ENCODE measurements around the gene WDR81.

DNA sequence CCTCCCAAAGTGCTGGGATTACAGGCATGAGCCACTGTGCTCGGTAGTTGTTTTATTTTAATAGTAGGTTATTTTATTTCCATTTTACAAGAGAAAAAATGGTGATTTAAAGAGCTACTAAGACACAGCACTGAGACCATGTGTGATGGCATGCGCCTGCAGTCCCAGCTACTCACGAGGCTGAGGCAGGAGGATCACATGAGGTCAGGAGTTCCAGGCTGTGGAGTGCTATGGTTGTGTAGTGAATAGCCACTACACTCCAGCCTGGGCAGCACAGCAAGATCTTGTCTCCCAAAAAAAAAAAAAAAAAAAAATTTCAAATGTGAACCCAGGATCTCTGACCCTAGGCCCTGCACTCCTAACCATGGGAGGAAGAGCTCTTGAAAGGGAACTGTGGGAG is 41.1 kb downstream of the WDR81 start:
- TF ChIP-seq, protein P1, sequence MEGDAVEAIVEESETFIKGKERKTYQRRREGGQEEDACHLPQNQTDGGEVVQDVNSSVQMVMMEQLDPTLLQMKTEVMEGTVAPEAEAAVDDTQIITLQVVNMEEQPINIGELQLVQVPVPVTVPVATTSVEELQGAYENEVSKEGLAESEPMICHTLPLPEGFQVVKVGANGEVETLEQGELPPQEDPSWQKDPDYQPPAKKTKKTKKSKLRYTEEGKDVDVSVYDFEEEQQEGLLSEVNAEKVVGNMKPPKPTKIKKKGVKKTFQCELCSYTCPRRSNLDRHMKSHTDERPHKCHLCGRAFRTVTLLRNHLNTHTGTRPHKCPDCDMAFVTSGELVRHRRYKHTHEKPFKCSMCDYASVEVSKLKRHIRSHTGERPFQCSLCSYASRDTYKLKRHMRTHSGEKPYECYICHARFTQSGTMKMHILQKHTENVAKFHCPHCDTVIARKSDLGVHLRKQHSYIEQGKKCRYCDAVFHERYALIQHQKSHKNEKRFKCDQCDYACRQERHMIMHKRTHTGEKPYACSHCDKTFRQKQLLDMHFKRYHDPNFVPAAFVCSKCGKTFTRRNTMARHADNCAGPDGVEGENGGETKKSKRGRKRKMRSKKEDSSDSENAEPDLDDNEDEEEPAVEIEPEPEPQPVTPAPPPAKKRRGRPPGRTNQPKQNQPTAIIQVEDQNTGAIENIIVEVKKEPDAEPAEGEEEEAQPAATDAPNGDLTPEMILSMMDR (IDR thresholded peaks at IDR 0.05; ENCODE audit: insufficient read depth, low read length): no peak
- TF ChIP-seq POLR2AphosphoS5 (IDR thresholded peaks at IDR 0.05; ENCODE audit: low read depth) (no peak), GABPA (IDR thresholded peaks at IDR 0.05; ENCODE audit: low read depth) (no peak), SPI1 (IDR thresholded peaks at IDR 0.05; ENCODE audit: borderline replicate concordance, low read depth) (no peak)
- TF ChIP-seq, protein P2, sequence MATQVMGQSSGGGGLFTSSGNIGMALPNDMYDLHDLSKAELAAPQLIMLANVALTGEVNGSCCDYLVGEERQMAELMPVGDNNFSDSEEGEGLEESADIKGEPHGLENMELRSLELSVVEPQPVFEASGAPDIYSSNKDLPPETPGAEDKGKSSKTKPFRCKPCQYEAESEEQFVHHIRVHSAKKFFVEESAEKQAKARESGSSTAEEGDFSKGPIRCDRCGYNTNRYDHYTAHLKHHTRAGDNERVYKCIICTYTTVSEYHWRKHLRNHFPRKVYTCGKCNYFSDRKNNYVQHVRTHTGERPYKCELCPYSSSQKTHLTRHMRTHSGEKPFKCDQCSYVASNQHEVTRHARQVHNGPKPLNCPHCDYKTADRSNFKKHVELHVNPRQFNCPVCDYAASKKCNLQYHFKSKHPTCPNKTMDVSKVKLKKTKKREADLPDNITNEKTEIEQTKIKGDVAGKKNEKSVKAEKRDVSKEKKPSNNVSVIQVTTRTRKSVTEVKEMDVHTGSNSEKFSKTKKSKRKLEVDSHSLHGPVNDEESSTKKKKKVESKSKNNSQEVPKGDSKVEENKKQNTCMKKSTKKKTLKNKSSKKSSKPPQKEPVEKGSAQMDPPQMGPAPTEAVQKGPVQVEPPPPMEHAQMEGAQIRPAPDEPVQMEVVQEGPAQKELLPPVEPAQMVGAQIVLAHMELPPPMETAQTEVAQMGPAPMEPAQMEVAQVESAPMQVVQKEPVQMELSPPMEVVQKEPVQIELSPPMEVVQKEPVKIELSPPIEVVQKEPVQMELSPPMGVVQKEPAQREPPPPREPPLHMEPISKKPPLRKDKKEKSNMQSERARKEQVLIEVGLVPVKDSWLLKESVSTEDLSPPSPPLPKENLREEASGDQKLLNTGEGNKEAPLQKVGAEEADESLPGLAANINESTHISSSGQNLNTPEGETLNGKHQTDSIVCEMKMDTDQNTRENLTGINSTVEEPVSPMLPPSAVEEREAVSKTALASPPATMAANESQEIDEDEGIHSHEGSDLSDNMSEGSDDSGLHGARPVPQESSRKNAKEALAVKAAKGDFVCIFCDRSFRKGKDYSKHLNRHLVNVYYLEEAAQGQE (IDR thresholded peaks at IDR 0.05; ENCODE audit: insufficient replicate concordance, low read depth): no peak
